NCI-H187 treated with DMSO at 0.1 percent for 48 hours (cell line): ENCODE measurements around the gene PPP1R9A.

Experiments
- DNase-seq: peaks from one replicate; lab custom pipeline; 2025; lab: John Stamatoyannopoulos, UW

PPP1R9A gene

GRCh38 chr7:95264363-95264891, 357.0 kb downstream of the PPP1R9A start:
- no peak for DNase-seq

- no peak for DNase-seq
These were observed 358.2 kb downstream of the PPP1R9A start for GRCh38 chr7:95265634-95266033.

GRCh38 chr7:95267754-95268153, 360.4 kb downstream of the PPP1R9A start:
- no peak for DNase-seq

- DNase-seq: no peak
These were observed 362.2 kb downstream of the PPP1R9A start for GRCh38 chr7:95269640-95270039.

GRCh38 chr7:95276114-95276513, 368.7 kb downstream of the PPP1R9A start:
- DNase-seq: no peak

- no peak for DNase-seq
These were observed 372.0 kb downstream of the PPP1R9A start for GRCh38 chr7:95279417-95279816.

- DNase-seq: no peak
These were observed 378.7 kb downstream of the PPP1R9A start for GRCh38 chr7:95286096-95286495.

GRCh38 chr7:95290166-95290830, 382.9 kb downstream of the PPP1R9A start:
- DNase-seq: no peak

- no peak for DNase-seq
These were observed 388.0 kb downstream of the PPP1R9A start for GRCh38 chr7:95295397-95295796.

GRCh38 chr7:95296456-95296855, 389.1 kb downstream of the PPP1R9A start:
- DNase-seq: no peak

GRCh38 chr7:95297041-95297440, 389.6 kb downstream of the PPP1R9A start:
- no peak for DNase-seq

- no peak for DNase-seq
These were observed 390.7 kb downstream of the PPP1R9A start for GRCh38 chr7:95298091-95298490.

GRCh38 chr7:95303013-95303905, 395.9 kb downstream of the PPP1R9A start:
- DNase-seq: no peak

- DNase-seq: no peak
These were observed 397.6 kb downstream of the PPP1R9A start for GRCh38 chr7:95304990-95305389.

- DNase-seq: no peak
These were observed 402.6 kb downstream of the PPP1R9A start for GRCh38 chr7:95309951-95310350.

GRCh38 chr7:95311389-95311788, 404.0 kb downstream of the PPP1R9A start:
- DNase-seq: no peak

- no peak for DNase-seq
These were observed 405.2 kb downstream of the PPP1R9A start for GRCh38 chr7:95312561-95312960.

GRCh38 chr7:95316588-95316987, 409.2 kb downstream of the PPP1R9A start:
- no peak for DNase-seq

GRCh38 chr7:95317546-95317945, 410.2 kb downstream of the PPP1R9A start:
- no peak for DNase-seq

- no peak for DNase-seq
These were observed 410.6 kb downstream of the PPP1R9A start for GRCh38 chr7:95317966-95318365.

GRCh38 chr7:95318501-95319100, 411.2 kb downstream of the PPP1R9A start:
- no peak for DNase-seq

- no peak for DNase-seq
These were observed 412.2 kb downstream of the PPP1R9A start for GRCh38 chr7:95319570-95319969.

GRCh38 chr7:95320651-95321050, 413.3 kb downstream of the PPP1R9A start:
- no peak for DNase-seq
